UCSD-AML1 (cell line): ENCODE results near the gene CNNM2.
A peak's percentile ranks its signal among the peaks of the same experiment; 100 is the strongest.
"Not testable (repeated sequence)": the region's sequence is repeated elsewhere in the genome, so short reads cannot be mapped to it uniquely, and the experiment has no call there.

Experiments
- DNase-seq: peaks from one replicate; lab custom pipeline; 2025; ENCODE audit not compliant: unreplicated experiment; lab: John Stamatoyannopoulos, UW

Gene CNNM2

DNA sequence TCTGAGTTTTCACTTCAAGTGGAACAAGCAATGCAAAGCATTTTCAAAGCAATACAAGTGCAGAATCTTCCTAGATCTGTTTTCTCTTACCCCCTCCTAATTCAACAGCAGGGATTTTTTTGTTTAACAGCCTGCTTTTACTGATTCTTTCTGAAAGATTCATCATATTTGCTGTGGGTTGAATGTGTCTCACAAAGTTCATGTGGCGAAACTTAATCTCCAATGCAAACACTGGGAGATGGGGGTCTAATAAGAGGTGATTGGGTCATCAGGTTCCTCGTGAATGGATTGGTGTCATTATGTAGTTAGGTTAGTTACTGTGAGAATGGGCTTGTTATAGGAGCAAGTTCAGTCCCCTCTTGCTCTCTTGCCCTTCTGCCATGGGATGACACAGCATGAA, 107.6 kb downstream of the CNNM2 start:
- no peak for DNase-seq

- DNase-seq, result no peak
Observed at GRCh38 chr10:103038570-103038969, 120.5 kb downstream of the CNNM2 start.

- DNase-seq, result no peak
Observed at GRCh38 chr10:103040418-103040817, 122.3 kb downstream of the CNNM2 start.

DNA sequence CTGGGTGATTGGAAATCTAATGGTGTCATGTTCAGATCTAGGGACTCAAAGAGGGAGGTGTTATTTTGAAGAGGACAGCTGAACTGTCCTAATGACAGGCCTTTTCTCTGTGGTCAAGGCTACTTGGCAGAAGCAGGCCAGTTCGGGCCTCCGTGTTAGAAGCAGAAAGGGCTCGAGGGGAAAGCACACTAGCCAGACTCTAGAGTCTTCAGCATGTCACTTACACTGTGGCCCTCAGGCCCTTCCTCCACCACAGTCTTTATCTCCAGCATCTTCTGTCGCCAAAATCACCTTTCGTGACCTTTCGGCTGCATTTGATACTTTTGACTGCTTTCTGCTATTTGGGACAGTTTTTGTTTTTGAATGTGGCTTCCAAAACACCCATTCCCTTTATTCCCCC, 123.3 kb downstream of the CNNM2 start:
- DNase-seq, result no peak

GRCh38 chr10:103042129-103042528, 124.0 kb downstream of the CNNM2 start:
- no peak for DNase-seq

- no peak for DNase-seq
Observed at GRCh38 chr10:103042908-103043307, 124.8 kb downstream of the CNNM2 start.

GRCh38 chr10:103044942-103045489, 126.9 kb downstream of the CNNM2 start:
- no peak for DNase-seq

- no peak for DNase-seq
Observed at GRCh38 chr10:103045961-103046360, 127.9 kb downstream of the CNNM2 start.

GRCh38 chr10:103047381-103047780, 129.3 kb downstream of the CNNM2 start:
- no peak for DNase-seq

DNA sequence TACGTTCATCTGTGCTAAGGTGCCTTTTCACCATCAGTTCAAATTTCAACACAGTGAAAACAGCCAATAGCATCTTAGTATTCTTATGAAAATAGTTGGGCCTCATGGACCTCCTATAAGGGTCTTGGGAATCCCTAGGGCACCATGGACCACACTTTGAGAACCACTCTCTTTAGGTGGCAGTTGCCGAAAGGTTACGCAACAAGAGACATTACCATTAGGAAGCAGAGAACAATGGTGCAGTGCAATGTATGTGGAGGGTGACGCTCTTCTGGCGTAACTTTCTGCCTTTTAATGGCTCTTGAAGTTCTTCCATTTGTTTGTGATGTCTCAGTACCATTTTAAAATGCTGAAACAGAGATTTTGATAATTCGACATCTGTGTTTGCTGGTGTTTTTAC, 131.1 kb downstream of the CNNM2 start:
- DNase-seq, result no peak

GRCh38 chr10:103053659-103054581, 135.8 kb downstream of the CNNM2 start:
- peak; percentile 31 for DNase-seq

GRCh38 chr10:103054621-103055020, 136.5 kb downstream of the CNNM2 start:
- no peak for DNase-seq

DNA sequence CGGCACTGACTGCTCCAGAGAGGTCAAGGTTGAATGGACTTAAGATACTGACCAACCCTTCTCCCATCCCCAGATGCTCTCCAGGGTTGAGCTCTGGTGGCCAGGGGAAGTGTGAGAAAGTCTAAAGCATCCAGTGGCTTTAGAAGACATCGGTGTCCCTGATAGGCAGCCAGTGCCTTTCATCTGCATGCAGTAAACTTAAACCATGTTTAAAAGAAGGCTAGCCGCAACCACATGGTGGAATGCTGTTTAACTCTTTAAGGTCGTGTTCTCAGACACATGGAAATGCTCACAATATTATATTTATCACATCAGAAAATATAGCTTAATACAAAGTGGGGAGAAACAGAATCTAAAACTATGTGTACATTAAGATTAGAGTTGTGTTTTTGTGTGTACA, 137.0 kb downstream of the CNNM2 start:
- DNase-seq, result no peak

- DNase-seq, result no peak
Observed at GRCh38 chr10:103058034-103058433, 139.9 kb downstream of the CNNM2 start.

DNA sequence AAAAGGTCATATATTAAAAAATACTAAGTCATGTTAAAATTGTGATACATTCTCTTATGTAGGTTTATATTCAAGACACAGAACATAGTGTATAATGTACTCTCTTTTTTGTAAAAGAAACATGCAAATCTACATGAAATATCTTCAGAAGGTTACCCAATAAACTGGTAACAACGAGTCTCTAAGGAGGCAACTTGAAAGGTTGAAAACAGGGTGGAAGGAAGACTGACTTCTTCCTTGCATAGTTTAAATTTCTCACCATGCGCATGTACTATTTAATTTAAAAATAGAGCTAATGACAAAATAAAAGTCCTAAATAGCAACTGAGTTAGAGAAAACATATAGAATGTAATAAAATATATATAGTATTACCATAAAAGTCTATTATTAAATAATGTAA, 142.5 kb downstream of the CNNM2 start:
- DNase-seq, result no peak

- no peak for DNase-seq
Observed at GRCh38 chr10:103062854-103063590, 144.9 kb downstream of the CNNM2 start.

- DNase-seq, result no peak
Observed at GRCh38 chr10:103064956-103065355, 146.9 kb downstream of the CNNM2 start.

GRCh38 chr10:103066141-103067098, 148.3 kb downstream of the CNNM2 start:
- no peak for DNase-seq

GRCh38 chr10:103067099-103067477, 149.0 kb downstream of the CNNM2 start:
- not testable (repeated sequence) for DNase-seq

DNA sequence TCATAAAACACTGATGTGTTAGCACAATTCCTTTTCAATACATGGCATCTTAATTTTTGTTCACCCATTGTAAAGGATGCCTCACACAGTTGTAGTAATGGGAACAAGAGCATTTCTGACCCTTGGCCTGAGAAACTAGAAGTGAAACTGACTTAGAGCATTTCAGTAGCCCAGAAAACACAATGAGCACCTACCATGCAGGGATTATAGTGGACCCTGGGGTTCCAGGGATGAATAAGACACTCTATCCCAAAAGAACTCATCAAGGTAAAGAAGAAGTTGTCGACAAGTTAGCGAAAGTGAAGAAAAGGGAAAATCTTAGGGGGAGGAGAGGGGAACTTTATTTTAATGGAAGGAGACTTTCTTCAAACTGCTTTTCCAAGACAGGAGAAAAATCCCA, 149.4 kb downstream of the CNNM2 start:
- no peak for DNase-seq

DNA sequence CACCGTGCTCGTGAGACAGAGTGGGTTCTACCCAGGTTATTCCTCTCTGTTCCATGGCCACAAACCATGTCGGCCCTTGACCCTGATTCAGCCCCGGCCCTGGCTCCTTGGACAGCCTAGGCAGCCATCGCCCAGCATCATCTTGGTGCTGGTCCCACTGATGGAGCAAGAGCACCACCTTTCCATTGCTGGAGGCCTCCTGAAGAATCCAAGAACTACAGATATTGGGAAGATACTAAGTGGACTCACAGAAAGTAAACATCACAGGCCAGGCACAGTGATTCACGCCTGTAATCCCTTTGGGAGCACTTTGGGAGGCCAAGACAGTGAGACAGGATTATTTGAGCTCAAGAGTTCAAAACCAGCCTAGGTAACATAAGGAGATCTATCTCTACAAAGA, 149.9 kb downstream of the CNNM2 start:
- no peak for DNase-seq
